ENCODE data around the gene TMEM204. TPM values are rescaled to one million over a fixed set of nuclear protein-coding genes. Genes with fewer than 3 reads are reported as not detected.

The TMEM204 gene
- total RNA-seq, 1 donor from 2014 or later, result 19.8 TPM

GRCh38 chr16:1511662-1512569 lies 21.6 kb upstream of the TMEM204 start:
- intact Hi-C loops (cut with DNase I), result loop anchor here (2.0 kb wide), 1 partner anchor 21 kb away; the partner anchor contains the start of gene TMEM204
- no peak for DNase-seq (ENCODE audit: low spot score)

GRCh38 chr16:1512774-1513173 lies 20.7 kb upstream of the TMEM204 start:
- intact Hi-C loops (cut with DNase I), result no loop called here
- DNase-seq (ENCODE audit: low spot score), result no peak

GRCh38 chr16:1514507-1514906 lies 19.0 kb upstream of the TMEM204 start:
- DNase-seq (ENCODE audit: low spot score), result no peak
- intact Hi-C loops (cut with DNase I), result no loop called here

GRCh38 chr16:1518626-1519135 lies 14.8 kb upstream of the TMEM204 start:
- no peak for DNase-seq (ENCODE audit: low spot score)
- intact Hi-C loops (cut with DNase I), result no loop called here

- no peak for DNase-seq (ENCODE audit: low spot score)
- intact Hi-C loops (cut with DNase I), result no loop called here
Measured at GRCh38 chr16:1519831-1520230, 13.6 kb upstream of the TMEM204 start.

- intact Hi-C loops (cut with DNase I), result no loop called here
- no peak for DNase-seq (ENCODE audit: low spot score)
Measured at GRCh38 chr16:1520461-1520860, 13.0 kb upstream of the TMEM204 start.

GRCh38 chr16:1523581-1524245 lies 9.8 kb upstream of the TMEM204 start:
- intact Hi-C loops (cut with DNase I), result no loop called here
- no peak for DNase-seq (ENCODE audit: low spot score)

GRCh38 chr16:1524366-1524765 lies 9.1 kb upstream of the TMEM204 start:
- no peak for DNase-seq (ENCODE audit: low spot score)
- intact Hi-C loops (cut with DNase I), result no loop called here

GRCh38 chr16:1525871-1526607 lies 7.4 kb upstream of the TMEM204 start:
- DNase-seq (ENCODE audit: low spot score), result no peak
- intact Hi-C loops (cut with DNase I), result no loop called here

GRCh38 chr16:1526608-1527555 lies 6.6 kb upstream of the TMEM204 start:
- intact Hi-C loops (cut with DNase I), result no loop called here
- DNase-seq (ENCODE audit: low spot score), result no peak

- intact Hi-C loops (cut with DNase I), result no loop called here
- no peak for DNase-seq (ENCODE audit: low spot score)
Measured at GRCh38 chr16:1527836-1528811, 5.3 kb upstream of the TMEM204 start.

- intact Hi-C loops (cut with DNase I), result no loop called here
Measured at GRCh38 chr16:1528921-1529537, 4.4 kb upstream of the TMEM204 start.

GRCh38 chr16:1530349-1530882 lies 3.0 kb upstream of the TMEM204 start:
- intact Hi-C loops (cut with DNase I), result no loop called here
- DNase-seq (ENCODE audit: low spot score), result no peak

More at GRCh38 chr16:1528921-1529537, 4.4 kb upstream of the TMEM204 start:
- DNase-seq (ENCODE audit: low spot score), result no peak

GRCh38 chr16:1530883-1531637 lies 2.4 kb upstream of the TMEM204 start:
- no peak for DNase-seq (ENCODE audit: low spot score)
- intact Hi-C loops (cut with DNase I), result loop anchor here (1.0 kb wide), 1 partner anchor 37 kb away; no protein-coding TSS in a partner anchor

- intact Hi-C loops (cut with DNase I), result loop anchor here (1.0 kb wide), 1 partner anchor 37 kb away; no protein-coding TSS in a partner anchor
- DNase-seq (ENCODE audit: low spot score), result no peak
Measured at GRCh38 chr16:1531638-1531910, 1.9 kb upstream of the TMEM204 start.

- intact Hi-C loops (cut with DNase I), result loop anchor here (2.0 kb wide), 2 partner anchors 17 to 21 kb away; no protein-coding TSS in a partner anchor
- DNase-seq (ENCODE audit: low spot score), result no peak
Measured at GRCh38 chr16:1532081-1532760, 1.2 kb upstream of the TMEM204 start.

Measured in cardiac septum (tissue), 1 donor.